Upper lobe of right lung (tissue), 1 donor: ENCODE data around the gene SYNPO2. TPM values are rescaled to one million over a fixed set of nuclear protein-coding genes. Genes with fewer than 3 reads are reported as not detected.

Experiments
- ATAC-seq: fragments of 200-7000 bp; cut with Tn5 transposase; one replicate; pipeline ENCODE4 v1.9.1; 2020; ENCODE audit warnings: mild to moderate bottlenecking, moderate library complexity
- DNase-seq: peaks from one replicate; pipeline ENCODE4 v3.0.0-alpha.2; 2020
- H3K27ac ChIP-seq: fragments of 200-600 bp; one replicate; pipeline ENCODE4 v1.8.0; 2022
- H3K27me3 ChIP-seq: fragments of 200-600 bp; one replicate; pipeline ENCODE4 v1.8.0; 2022; ENCODE audit warnings: mild to moderate bottlenecking
- H3K36me3 ChIP-seq: fragments of 200-600 bp; one replicate; pipeline ENCODE4 v1.8.0; 2022
- H3K4me1 ChIP-seq: fragments of 200-600 bp; one replicate; pipeline ENCODE4 v1.8.0; 2022
- H3K4me3 ChIP-seq: fragments of 200-600 bp; one replicate; pipeline ENCODE4 v1.8.0; 2022; ENCODE audit warnings: mild to moderate bottlenecking
- H3K9me3 ChIP-seq: fragments of 200-600 bp; one replicate; pipeline ENCODE4 v1.8.0; 2022
- CTCF ChIP-seq: fragments of 200-600 bp; IDR thresholded peaks from one replicate; pipeline ENCODE4 v1.8.0; 2022; ENCODE audit warnings: antibody characterized with exemption
- intact Hi-C: fragments of 100-400 bp; cut with DNase I; formaldehyde crosslinking; loops from one replicate; pipeline ENCODE4 v1.11.0; 2022
- total RNA-seq: library from RNA; stranded (reverse); fragmentation: NEBNext Ultra II Directional; extraction: Animal tissue kit (Norgen Biotek cat#: 25700); gene quantifications from one replicate; pipeline ENCODE4 v1.2.1, GENCODE V29; 2021
- donor health status: DM: no; HTN: yes; CAD: no; lungs with severe emphysema.

SYNPO2 gene
- total RNA-seq, 1 donor from 2014 or later, result 38.9 TPM

GRCh38 chr4:118947095-118947494, 58.4 kb downstream of the SYNPO2 start:
- Histone ChIP-seq H3K4me3 (no peak overlapping the region), H3K27me3 (no peaks in the 10 kb centered on the region), H3K4me1 (no peaks in the 10 kb centered on the region), H3K27ac (no peak overlapping the region), H3K36me3 (no peaks in the 10 kb centered on the region), H3K9me3 (no peaks in the 10 kb centered on the region)
- ATAC-seq (no peak), DNase-seq (no peak)
- no peak for TF ChIP-seq CTCF
- intact Hi-C loops, result no loop called here

- intact Hi-C loops, result no loop called here
- Histone ChIP-seq H3K9me3 (no peaks in the 10 kb centered on the region), H3K36me3 (no peaks in the 10 kb centered on the region), H3K27ac (no peak overlapping the region), H3K4me1 (no peaks in the 10 kb centered on the region), H3K27me3 (no peaks in the 10 kb centered on the region), H3K4me3 (no peak overlapping the region)
- DNase-seq (no peak), ATAC-seq (no peak)
- TF ChIP-seq CTCF, result no peak
Measured at GRCh38 chr4:118948545-118949144, 60.0 kb downstream of the SYNPO2 start.

- H3K4me1 ChIP-seq, result no peaks in the 10 kb centered on the region
- no peak for ATAC-seq
- H3K9me3 ChIP-seq, result no peaks in the 10 kb centered on the region
- TF ChIP-seq CTCF, result no peak
- DNase-seq, result no peak
- no peaks in the 10 kb centered on the region for H3K36me3 ChIP-seq
- H3K27ac ChIP-seq, result no peak overlapping the region
- intact Hi-C loops, result no loop called here
- H3K27me3 ChIP-seq, result no peaks in the 10 kb centered on the region
- H3K4me3 ChIP-seq, result no peak overlapping the region
Measured at GRCh38 chr4:118950224-118950623, 61.6 kb downstream of the SYNPO2 start.

GRCh38 chr4:118950929-118951570, 62.4 kb downstream of the SYNPO2 start:
- Histone ChIP-seq H3K36me3 (no peaks in the 10 kb centered on the region), H3K27me3 (no peaks in the 10 kb centered on the region), H3K4me3 (no peak overlapping the region), H3K4me1 (no peaks in the 10 kb centered on the region), H3K9me3 (no peaks in the 10 kb centered on the region), H3K27ac (no peak overlapping the region)
- TF ChIP-seq CTCF, result no peak
- intact Hi-C loops, result no loop called here
- ATAC-seq, result no peak
- DNase-seq, result no peak

- ATAC-seq (no peak), DNase-seq (no peak)
- TF ChIP-seq CTCF, result no peak
- no peaks in the 10 kb centered on the region for H3K4me1 ChIP-seq
- intact Hi-C loops, result no loop called here
- H3K27ac ChIP-seq, result no peak overlapping the region
- H3K4me3 ChIP-seq, result no peak overlapping the region
- no peaks in the 10 kb centered on the region for H3K36me3 ChIP-seq
- H3K9me3 ChIP-seq, result no peaks in the 10 kb centered on the region
- no peaks in the 10 kb centered on the region for H3K27me3 ChIP-seq
Measured at GRCh38 chr4:118953276-118953675, 64.6 kb downstream of the SYNPO2 start.
